ENCODE measurements around the gene S100A3. TPM values are rescaled to one million over a fixed set of nuclear protein-coding genes. Genes with fewer than 3 reads are reported as not detected.
A peak's percentile ranks its signal among the peaks of the same experiment; 100 is the strongest.

Gene S100A3
- total and polyA plus RNA-seq, 2 of the 8 experiments (the other 6 are each of a cell fraction or from before 2014, with no cell fraction given): 0.26 to 0.47 TPM

GRCh38 chr1:153549741-153550397, 811 bp upstream of the S100A3 start:
- Histone ChIP-seq H3K9ac (replicated peaks in 1 of 4; ENCODE audit: extremely low read depth in 1 of 4, low read depth in 3 of 4, low read length in 3 of 4) (no peak overlapping the region), H2BK5ac (ENCODE audit: low read depth, low read length) (0 out of 2 replicates have a peak overlapping the region, but pooled peaks have one; percentile 56), H4K8ac (ENCODE audit: extremely low read depth, insufficient read depth, low read length) (no peak overlapping the region; the same call in 1 of the 2 replicates), H3K27ac (ENCODE audit: low read depth, low read length) (no peak overlapping the region), H3K9me3 (ENCODE audit: insufficient read depth in 2 of 2, low read depth in 1 of 2, low read length in 1 of 2) (no peaks in the 10 kb centered on the region), H4K91ac (replicated peaks; ENCODE audit: insufficient read length, low read length) (no peak overlapping the region), H2BK20ac (ENCODE audit: low read length) (no peak overlapping the region), H3K4ac (replicated peaks; ENCODE audit: insufficient read length, low read depth, low read length) (no peak overlapping the region), H3K36me3 (ENCODE audit: control insufficient read depth in 2 of 4, insufficient read depth in 4 of 4, low read length in 3 of 4) (no peaks in the 10 kb centered on the region), H2BK12ac (ENCODE audit: low read depth, low read length) (no peak overlapping the region; the same call in 1 of the 2 replicates), H3K23ac (ENCODE audit: insufficient read length) (no peak overlapping the region), H4K20me1 (replicated peaks in 1 of 2; ENCODE audit: control insufficient read depth in 1 of 2, insufficient read depth in 2 of 2, low read length in 2 of 2) (no peaks in the 10 kb centered on the region), H2AK5ac (ENCODE audit: low read depth, low read length) (no peak overlapping the region), H2BK15ac (ENCODE audit: low read length) (peak overlapping the region; percentile 72; the same call in 1 of the 2 replicates), H3K27me3 (replicated peaks in 1 of 4; ENCODE audit: control insufficient read depth in 3 of 4, extremely low read depth in 1 of 4, insufficient read depth in 3 of 4, low read length in 3 of 4) (no peaks in the 10 kb centered on the region; a peak in 3 of 7 replicates), H2AFZ (ENCODE audit: low read length) (no peak overlapping the region), H2BK120ac (replicated peaks; ENCODE audit: low read depth, low read length) (no peak overlapping the region), H3K4me3 (ENCODE audit: extremely low read depth in 1 of 4, insufficient read depth in 2 of 4, low read depth in 3 of 4, low read length in 4 of 4) (no peak overlapping the region), H3K4me2 (ENCODE audit: insufficient read depth in 1 of 2, low read depth in 2 of 2, low read length in 2 of 2) (no peak overlapping the region), H3K79me1 (ENCODE audit: low read depth, low read length) (no peaks in the 10 kb centered on the region), H3K18ac (ENCODE audit: extremely low read depth, low read length) (peak overlapping the region; percentile 19; the same call in 1 of the 2 replicates), H4K5ac (ENCODE audit: insufficient read length, low read depth, low read length) (no peak overlapping the region), H3K23me2 (ENCODE audit: low read depth, low read length) (peaks cover 3% of the 10 kb centered on the region), H3K79me2 (ENCODE audit: control insufficient read depth in 1 of 2, insufficient read depth in 2 of 2, low read length in 2 of 2) (no peaks in the 10 kb centered on the region), H3K14ac (ENCODE audit: insufficient read length) (no peak overlapping the region), H3K4me1 (replicated peaks in 1 of 4; ENCODE audit: control insufficient read depth in 3 of 4, insufficient read depth in 4 of 4, low read length in 3 of 4) (peaks cover 4 to 28% (median 16%) of the 10 kb centered on the region in 4 experiments), H3K56ac (replicated peaks; ENCODE audit: insufficient read length, low read depth, low read length) (no peak overlapping the region)
- no peak for FAIRE-seq
- POLR2A ChIA-PET (ENCODE audit: partially characterized antibody): interaction anchor here (1.1 to 1.6 kb wide), 6 partner anchors 9 to 62 kb away, joined by 3 to 5 read pairs (median 4); partner anchors contain the start of genes S100A16, S100A5 and S100A6
- TF ChIP-seq MAFK (IDR thresholded peaks at IDR 0.05; ENCODE audit: low read depth, low read length): no peak
- TF ChIP-seq CHD2 (IDR thresholded peaks at IDR 0.05; ENCODE audit: low read length): no peak
- 86% methylated on average over 6 of the region's 6 CpGs; no CpG with 5 or more reads in 1 of the 2 experiments for WGBS, 2 experiments (ENCODE audit: extremely low coverage in 1 of 2, insufficient coverage in 1 of 2, insufficient read length in 1 of 2, insufficient replicate concordance in 2 of 2, low coverage in 1 of 2, low lambda C conversion rate in 2 of 2, missing lambda C conversion rate in 1 of 2)
- no peak for DNase-seq (ENCODE audit: low read depth in 1 of 2, low spot score in 2 of 2)
- CTCF ChIA-PET (ENCODE audit: partially characterized antibody): interaction anchor here (0.7 to 12.9 kb wide), 8 partner anchors 12 to 79 kb away, joined by 3 to 165 read pairs (median 30); partner anchors contain the start of genes S100A1, S100A13, S100A5 and S100A6

Data from H1 (cell line).